ENCODE measurements around the gene FNDC3B. TPM values are rescaled to one million over a fixed set of nuclear protein-coding genes. Genes with fewer than 3 reads are reported as not detected.

FNDC3B gene
- total and polyA plus RNA-seq, 2 of the 8 experiments (the other 6 are each of a cell fraction or from before 2014, with no cell fraction given): 14.1 to 44.4 TPM

DNA sequence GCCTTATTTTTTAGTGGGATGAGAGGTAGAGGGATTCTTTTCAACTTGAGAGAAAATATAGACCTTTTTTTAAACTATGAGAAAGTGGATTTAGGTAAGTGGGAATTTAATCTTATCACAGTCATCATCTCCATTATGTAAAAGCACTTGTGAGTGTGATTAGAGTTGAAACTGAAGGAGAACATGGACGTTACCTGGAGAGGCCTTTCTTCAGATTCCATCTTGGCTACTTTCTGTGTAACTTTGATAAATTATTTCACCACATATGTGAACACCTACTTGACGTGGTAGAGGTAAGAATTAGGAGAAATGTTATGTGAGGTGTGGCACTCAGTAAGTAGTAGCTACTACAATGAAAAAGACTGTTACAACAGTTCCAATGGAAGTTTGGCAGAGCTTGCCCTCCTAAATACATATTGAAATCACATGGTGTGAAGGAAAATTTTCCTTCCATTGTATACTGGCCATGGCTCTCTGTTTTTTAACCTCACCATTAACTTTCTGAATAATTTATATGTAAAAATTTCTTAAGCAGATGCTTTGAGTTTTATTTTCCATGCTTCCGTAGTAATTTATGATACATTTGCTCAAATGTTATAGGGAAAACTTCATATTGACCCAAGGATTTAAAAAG, 193.3 kb downstream of the FNDC3B start:
- Histone ChIP-seq H3K27ac (ENCODE audit: low read depth, low read length) (no peak overlapping the region), H4K20me1 (replicated peaks in 1 of 2; ENCODE audit: control insufficient read depth in 1 of 2, insufficient read depth in 2 of 2, low read length in 2 of 2) (no peaks in the 10 kb centered on the region), H3K4me2 (ENCODE audit: insufficient read depth in 1 of 2, low read depth in 2 of 2, low read length in 2 of 2) (no peak overlapping the region), H3K56ac (replicated peaks; ENCODE audit: insufficient read length, low read depth, low read length) (no peak overlapping the region), H2BK120ac (replicated peaks; ENCODE audit: low read depth, low read length) (no peak overlapping the region), H3K18ac (ENCODE audit: extremely low read depth, low read length) (no peak overlapping the region), H4K91ac (replicated peaks; ENCODE audit: insufficient read length, low read length) (no peak overlapping the region), H3K4ac (replicated peaks; ENCODE audit: insufficient read length, low read depth, low read length) (no peak overlapping the region), H4K8ac (ENCODE audit: extremely low read depth, insufficient read depth, low read length) (no peak overlapping the region), H3K27me3 (replicated peaks in 1 of 4; ENCODE audit: control insufficient read depth in 3 of 4, extremely low read depth in 1 of 4, insufficient read depth in 3 of 4, low read length in 3 of 4) (no peaks in the 10 kb centered on the region), H3K4me3 (ENCODE audit: extremely low read depth in 1 of 4, insufficient read depth in 2 of 4, low read depth in 3 of 4, low read length in 4 of 4) (no peak overlapping the region), H3K23ac (ENCODE audit: insufficient read length) (no peak overlapping the region), H3K4me1 (replicated peaks in 1 of 4; ENCODE audit: control insufficient read depth in 3 of 4, insufficient read depth in 4 of 4, low read length in 3 of 4) (no peaks in the 10 kb centered on the region), H3K36me3 (ENCODE audit: control insufficient read depth in 2 of 4, insufficient read depth in 4 of 4, low read length in 3 of 4) (no peaks in the 10 kb centered on the region; a peak in 2 of 8 replicates), H2BK20ac (ENCODE audit: low read length) (no peak overlapping the region), H3K9me3 (ENCODE audit: insufficient read depth in 2 of 2, low read depth in 1 of 2, low read length in 1 of 2) (no peaks in the 10 kb centered on the region), H2BK15ac (ENCODE audit: low read length) (no peak overlapping the region), H3K79me2 (ENCODE audit: control insufficient read depth in 1 of 2, insufficient read depth in 2 of 2, low read length in 2 of 2) (peaks cover 0 to 5% of the 10 kb centered on the region in 2 experiments; a peak in 3 of 4 replicates), H2BK5ac (ENCODE audit: low read depth, low read length) (no peak overlapping the region), H2AFZ (ENCODE audit: low read length) (no peak overlapping the region), H3K14ac (ENCODE audit: insufficient read length) (no peak overlapping the region), H4K5ac (ENCODE audit: insufficient read length, low read depth, low read length) (no peak overlapping the region), H2BK12ac (ENCODE audit: low read depth, low read length) (no peak overlapping the region), H3K9ac (replicated peaks in 1 of 4; ENCODE audit: extremely low read depth in 1 of 4, low read depth in 3 of 4, low read length in 3 of 4) (no peak overlapping the region), H3K79me1 (ENCODE audit: low read depth, low read length) (0 out of 2 replicates have a peak, but pooled peaks cover 2% of the 10 kb centered on the region), H3K23me2 (ENCODE audit: low read depth, low read length) (no peaks in the 10 kb centered on the region; the same call in 1 of the 2 replicates), H2AK5ac (ENCODE audit: low read depth, low read length) (no peak overlapping the region)
- no peak for FAIRE-seq
- ChIA-PET POLR2A (ENCODE audit: partially characterized antibody) (no interaction called here), CTCF (ENCODE audit: partially characterized antibody) (no interaction called here)
- no peak for DNase-seq (ENCODE audit: low read depth in 1 of 2, low spot score in 2 of 2)
- WGBS, 2 experiments (ENCODE audit: extremely low coverage in 1 of 2, insufficient coverage in 1 of 2, insufficient read length in 1 of 2, insufficient replicate concordance in 2 of 2, low coverage in 1 of 2, low lambda C conversion rate in 2 of 2, missing lambda C conversion rate in 1 of 2): 85% methylated on average over 3 of the region's 3 CpGs; no CpG with 5 or more reads in 1 of the 2 experiments
- no peak for TF ChIP-seq HDAC6 (IDR thresholded peaks at IDR 0.05; ENCODE audit: low read depth, low read length)
